HEK293 (cell line): Measurements from ENCODE around the gene C19orf25.

ENCODE experiments used
- MZF1 ChIP-seq: fragments of 450-650 bp; formaldehyde crosslinking; IDR thresholded peaks from 2 replicates; pipeline ENCODE4 v1.5.1; 2017; ENCODE audit warnings: missing biosample characterization, missing genetic modification characterization, borderline replicate concordance
- SP3 ChIP-seq: fragments of 450-650 bp; formaldehyde crosslinking; IDR thresholded peaks from 2 replicates; pipeline ENCODE4 v1.5.1; 2016; ENCODE audit warnings: missing biosample characterization, missing genetic modification characterization
- ZBTB20 ChIP-seq: fragments of 450-650 bp; formaldehyde crosslinking; IDR thresholded peaks from 2 replicates; pipeline ENCODE4 v1.5.1; 2016; ENCODE audit warnings: missing biosample characterization, missing genetic modification characterization
- ZNF138 ChIP-seq: fragments of 450-650 bp; formaldehyde crosslinking; IDR thresholded peaks from 2 replicates; pipeline ENCODE4 v1.5.1; 2016; ENCODE audit warnings: missing biosample characterization, missing genetic modification characterization, borderline replicate concordance
- ZNF140 ChIP-seq: fragments of 450-650 bp; formaldehyde crosslinking; IDR thresholded peaks from 2 replicates; pipeline ENCODE4 v1.5.1; 2016; ENCODE audit warnings: missing biosample characterization, missing genetic modification characterization
- ZNF175 ChIP-seq: fragments of 450-650 bp; formaldehyde crosslinking; IDR thresholded peaks from 2 replicates; pipeline ENCODE4 v1.5.1; 2016; ENCODE audit warnings: missing biosample characterization, missing genetic modification characterization
- ZNF223 ChIP-seq: fragments of 450-650 bp; formaldehyde crosslinking; IDR thresholded peaks from 2 replicates; pipeline ENCODE4 v1.5.1; 2016; ENCODE audit warnings: missing biosample characterization, missing genetic modification characterization
- ZNF274 ChIP-seq, 2 experiments: fragments of 200-500 bp in 1 of 2; fragments of 450-650 bp in 1 of 2; sonication (Bioruptor generic) in 1 of 2; formaldehyde crosslinking in 1 of 2; IDR thresholded peaks; 2 replicates each; pipeline versions ENCODE4 v1.5.1 to v1.6.1; 2014 to 2016; ENCODE audit warnings: borderline replicate concordance in 1 of 2, inconsistent platforms in 1 of 2, low read length in 1 of 2, missing biosample characterization in 1 of 2, missing genetic modification characterization in 1 of 2
- ZNF416 ChIP-seq: fragments of 450-650 bp; formaldehyde crosslinking; IDR thresholded peaks from 2 replicates; pipeline ENCODE4 v1.5.1; 2016; ENCODE audit warnings: missing biosample characterization, missing genetic modification characterization
- ZNF426 ChIP-seq: fragments of 450-650 bp; formaldehyde crosslinking; IDR thresholded peaks from 2 replicates; pipeline ENCODE4 v1.5.1; 2017; ENCODE audit warnings: missing biosample characterization, missing genetic modification characterization, mild to moderate bottlenecking, inconsistent platforms, moderate library complexity
- TF ChIP-seq, protein P1 (sequence below): fragments of 450-650 bp; formaldehyde crosslinking; IDR thresholded peaks from 2 replicates; pipeline ENCODE4 v1.5.1; 2016; ENCODE audit warnings: missing biosample characterization, missing genetic modification characterization
- TF ChIP-seq, protein P2 (sequence below): fragments of 450-650 bp; formaldehyde crosslinking; IDR thresholded peaks from 2 replicates; pipeline ENCODE4 v1.5.1; 2016; ENCODE audit warnings: missing biosample characterization, missing genetic modification characterization

DNA sequence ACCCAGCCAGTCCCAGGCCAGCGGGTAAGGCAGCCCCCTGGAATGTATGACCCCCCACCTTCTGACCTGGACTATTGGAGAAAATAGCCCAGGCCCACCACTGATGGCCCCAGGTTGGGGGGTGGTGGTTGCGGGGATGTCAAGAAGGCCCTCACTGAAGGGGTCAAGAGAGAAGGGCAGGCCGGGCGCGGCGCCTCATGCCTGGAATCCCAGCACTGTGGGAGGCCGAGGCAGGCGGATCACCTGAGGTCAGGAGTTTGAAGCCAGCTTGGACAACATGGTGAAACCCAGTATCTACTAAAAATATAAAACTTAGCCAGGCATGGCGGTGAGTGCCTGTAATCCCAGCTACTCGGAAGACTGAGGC lies 35.3 kb upstream of the C19orf25 start:
- TF ChIP-seq, protein P1, sequence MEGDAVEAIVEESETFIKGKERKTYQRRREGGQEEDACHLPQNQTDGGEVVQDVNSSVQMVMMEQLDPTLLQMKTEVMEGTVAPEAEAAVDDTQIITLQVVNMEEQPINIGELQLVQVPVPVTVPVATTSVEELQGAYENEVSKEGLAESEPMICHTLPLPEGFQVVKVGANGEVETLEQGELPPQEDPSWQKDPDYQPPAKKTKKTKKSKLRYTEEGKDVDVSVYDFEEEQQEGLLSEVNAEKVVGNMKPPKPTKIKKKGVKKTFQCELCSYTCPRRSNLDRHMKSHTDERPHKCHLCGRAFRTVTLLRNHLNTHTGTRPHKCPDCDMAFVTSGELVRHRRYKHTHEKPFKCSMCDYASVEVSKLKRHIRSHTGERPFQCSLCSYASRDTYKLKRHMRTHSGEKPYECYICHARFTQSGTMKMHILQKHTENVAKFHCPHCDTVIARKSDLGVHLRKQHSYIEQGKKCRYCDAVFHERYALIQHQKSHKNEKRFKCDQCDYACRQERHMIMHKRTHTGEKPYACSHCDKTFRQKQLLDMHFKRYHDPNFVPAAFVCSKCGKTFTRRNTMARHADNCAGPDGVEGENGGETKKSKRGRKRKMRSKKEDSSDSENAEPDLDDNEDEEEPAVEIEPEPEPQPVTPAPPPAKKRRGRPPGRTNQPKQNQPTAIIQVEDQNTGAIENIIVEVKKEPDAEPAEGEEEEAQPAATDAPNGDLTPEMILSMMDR (tag by site-specific recombination) = no peak
- TF ChIP-seq ZNF138 (no peak), ZNF274 (IDR thresholded peaks at IDR 0.05; ENCODE audit: low read length) (no peak), ZNF274 (tag by site-specific recombination; IDR thresholded peaks at IDR 0.05; ENCODE audit: borderline replicate concordance) (no peak), SP3 (no peak), ZNF426 (tag by site-specific recombination) (no peak), ZNF223 (tag by site-specific recombination) (no peak), ZNF140 (no peak), MZF1 (tag by site-specific recombination) (no peak), ZNF175 (no peak), ZNF416 (tag by site-specific recombination) (no peak), ZBTB20 (tag by site-specific recombination) (no peak)
- TF ChIP-seq, protein P2, sequence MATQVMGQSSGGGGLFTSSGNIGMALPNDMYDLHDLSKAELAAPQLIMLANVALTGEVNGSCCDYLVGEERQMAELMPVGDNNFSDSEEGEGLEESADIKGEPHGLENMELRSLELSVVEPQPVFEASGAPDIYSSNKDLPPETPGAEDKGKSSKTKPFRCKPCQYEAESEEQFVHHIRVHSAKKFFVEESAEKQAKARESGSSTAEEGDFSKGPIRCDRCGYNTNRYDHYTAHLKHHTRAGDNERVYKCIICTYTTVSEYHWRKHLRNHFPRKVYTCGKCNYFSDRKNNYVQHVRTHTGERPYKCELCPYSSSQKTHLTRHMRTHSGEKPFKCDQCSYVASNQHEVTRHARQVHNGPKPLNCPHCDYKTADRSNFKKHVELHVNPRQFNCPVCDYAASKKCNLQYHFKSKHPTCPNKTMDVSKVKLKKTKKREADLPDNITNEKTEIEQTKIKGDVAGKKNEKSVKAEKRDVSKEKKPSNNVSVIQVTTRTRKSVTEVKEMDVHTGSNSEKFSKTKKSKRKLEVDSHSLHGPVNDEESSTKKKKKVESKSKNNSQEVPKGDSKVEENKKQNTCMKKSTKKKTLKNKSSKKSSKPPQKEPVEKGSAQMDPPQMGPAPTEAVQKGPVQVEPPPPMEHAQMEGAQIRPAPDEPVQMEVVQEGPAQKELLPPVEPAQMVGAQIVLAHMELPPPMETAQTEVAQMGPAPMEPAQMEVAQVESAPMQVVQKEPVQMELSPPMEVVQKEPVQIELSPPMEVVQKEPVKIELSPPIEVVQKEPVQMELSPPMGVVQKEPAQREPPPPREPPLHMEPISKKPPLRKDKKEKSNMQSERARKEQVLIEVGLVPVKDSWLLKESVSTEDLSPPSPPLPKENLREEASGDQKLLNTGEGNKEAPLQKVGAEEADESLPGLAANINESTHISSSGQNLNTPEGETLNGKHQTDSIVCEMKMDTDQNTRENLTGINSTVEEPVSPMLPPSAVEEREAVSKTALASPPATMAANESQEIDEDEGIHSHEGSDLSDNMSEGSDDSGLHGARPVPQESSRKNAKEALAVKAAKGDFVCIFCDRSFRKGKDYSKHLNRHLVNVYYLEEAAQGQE (tag by site-specific recombination) = no peak
